Left ventricle myocardium superior (tissue), 1 donor: ENCODE results near the gene EEIG2. TPM values are rescaled to one million over a fixed set of nuclear protein-coding genes. Genes with fewer than 3 reads are reported as not detected.

Source experiments
- ATAC-seq: fragments of 200-7000 bp; cut with Tn5 transposase; one replicate; pipeline ENCODE4 v1.9.1; 2020; ENCODE audit warnings: mild to moderate bottlenecking, moderate library complexity
- DNase-seq: peaks from one replicate; pipeline ENCODE4 v3.0.0-alpha.2; 2020
- intact Hi-C: fragments of 100-400 bp; cut with micrococcal nuclease; formaldehyde crosslinking; loops from one replicate; pipeline ENCODE4 v1.11.0; 2022
- total RNA-seq: library from RNA; stranded (reverse); fragmentation: NEBNext Ultra II Directional; extraction: Animal tissue kit (Norgen Biotek cat#: 25700); gene quantifications from one replicate; pipeline ENCODE4 v1.2.1, GENCODE V29; 2021
- donor health status: DM: no; HTN: yes; CAD: no; lungs with severe emphysema.

Gene EEIG2
- total RNA-seq, 1 donor from 2014 or later = 5.0 TPM

- DNase-seq (peak; percentile 35), ATAC-seq (peak; percentile 75)
- intact Hi-C loops = no loop called here
Measured at GRCh38 chr1:108609483-108610049, 49.7 kb downstream of the EEIG2 start.

Other genes with a start within 250 kb of the EEIG2 start
- gene NBPF6, start 109.8 kb upstream of the EEIG2 start, total RNA-seq = not detected
- 1.2 TPM for gene HENMT1, start 101.0 kb downstream of the EEIG2 start, total RNA-seq
- 20.8 TPM for gene PRPF38B, start 132.2 kb downstream of the EEIG2 start, total RNA-seq
- gene FNDC7, start 152.8 kb downstream of the EEIG2 start, total RNA-seq = not detected
- gene STXBP3, start 186.6 kb downstream of the EEIG2 start, total RNA-seq = 23.3 TPM